A673 (cell line): Measurements from ENCODE around the gene TULP3. TPM values are rescaled to one million over a fixed set of nuclear protein-coding genes. Genes with fewer than 3 reads are reported as not detected.

Experiments
- BruUV-seq: library from RNA; stranded (reverse); fragments of 400-500 nt; replicated peaks from 2 replicates; lab custom pipeline; 2021; lab: Mats Ljungman, UMichigan
- CTCF ChIA-PET: fragments of 300-600 bp; sonication (Branson Sonifier 250); formaldehyde crosslinking; loops from one replicate; lab custom pipeline; 2022; ENCODE audit warnings: antibody characterized with exemption; lab: Charles Lee
- POLR2A ChIA-PET: fragments of 300-600 bp; sonication (Branson Sonifier 250); formaldehyde crosslinking; loops from one replicate; lab custom pipeline; 2022; ENCODE audit warnings: antibody characterized with exemption; ENCODE audit not compliant: low non-redundant PET; lab: Charles Lee
- DNase-seq: peaks from one replicate; pipeline ENCODE4 v3.0.0-alpha.2; 2015; ENCODE audit warnings: low spot score
- H3K27ac ChIP-seq: fragments of 200-600 bp; sonication (generic); 2 replicates; pipeline ENCODE4 v1.5.1; 2016; ENCODE audit warnings: mixed run types, low read depth, mild to moderate bottlenecking, mixed read lengths, antibody characterized with exemption, low read length; ENCODE audit not compliant: poor library complexity, severe bottlenecking
- H3K27me3 ChIP-seq: fragments of 200-600 bp; sonication (generic); replicated peaks from 2 replicates; pipeline ENCODE4 v1.6.1; 2017; ENCODE audit warnings: mixed run types, low read depth, mild to moderate bottlenecking, mixed read lengths, antibody characterized with exemption, low read length; ENCODE audit not compliant: insufficient read depth, poor library complexity
- H3K36me3 ChIP-seq: fragments of 200-600 bp; sonication (generic); 2 replicates; pipeline ENCODE4 v1.6.1; 2016; ENCODE audit warnings: mixed run types, mild to moderate bottlenecking, mixed read lengths, antibody characterized with exemption, low read length; ENCODE audit not compliant: insufficient read depth, poor library complexity, severe bottlenecking
- H3K4me1 ChIP-seq: fragments of 200-600 bp; sonication (generic); 2 replicates; pipeline ENCODE4 v1.6.1; 2017; ENCODE audit warnings: mixed run types, mild to moderate bottlenecking, mixed read lengths, antibody characterized with exemption, low read length; ENCODE audit not compliant: insufficient read depth, poor library complexity, severe bottlenecking
- H3K4me3 ChIP-seq: fragments of 200-600 bp; sonication (generic); 2 replicates; pipeline ENCODE4 v1.5.1; 2016; ENCODE audit warnings: low read depth, mixed run types, mild to moderate bottlenecking, mixed read lengths, low read length; ENCODE audit not compliant: poor library complexity, severe bottlenecking
- H3K9me3 ChIP-seq: fragments of 200-600 bp; sonication (generic); 2 replicates; pipeline ENCODE4 v1.6.1; 2016; ENCODE audit warnings: mixed run types, low read depth, mild to moderate bottlenecking, mixed read lengths, antibody characterized with exemption, low read length; ENCODE audit not compliant: poor library complexity, severe bottlenecking
- EZH2 ChIP-seq: fragments of 200-600 bp; sonication (generic); IDR thresholded peaks from 2 replicates; pipeline ENCODE4 v1.6.1; 2017; ENCODE audit warnings: borderline replicate concordance, low read depth, mild to moderate bottlenecking, mixed read lengths, antibody characterized with exemption, low read length; ENCODE audit not compliant: poor library complexity, severe bottlenecking
- intact Hi-C: fragments of 100-400 bp; cut with micrococcal nuclease; formaldehyde crosslinking; loops from one replicate; pipeline ENCODE4 v1.10.0; 2022; ENCODE audit not compliant: unreplicated experiment
- total RNA-seq: library from RNA; stranded (reverse); gene quantifications from 2 replicates; pipeline ENCODE4 v1.2.3, GENCODE V29; 2021
- TF ChIP-seq, protein P1 (sequence below): fragments of 300-800, 200-600 bp; sonication (generic); conservative IDR thresholded peaks from 2 replicates; pipeline ENCODE4 v1.5.1; 2017; ENCODE audit warnings: low read depth, mild to moderate bottlenecking, antibody characterized with exemption, low read length, moderate library complexity, mixed read lengths

TULP3 gene
- total RNA-seq, 1 experiment from 2014 or later = 48.1 TPM

DNA sequence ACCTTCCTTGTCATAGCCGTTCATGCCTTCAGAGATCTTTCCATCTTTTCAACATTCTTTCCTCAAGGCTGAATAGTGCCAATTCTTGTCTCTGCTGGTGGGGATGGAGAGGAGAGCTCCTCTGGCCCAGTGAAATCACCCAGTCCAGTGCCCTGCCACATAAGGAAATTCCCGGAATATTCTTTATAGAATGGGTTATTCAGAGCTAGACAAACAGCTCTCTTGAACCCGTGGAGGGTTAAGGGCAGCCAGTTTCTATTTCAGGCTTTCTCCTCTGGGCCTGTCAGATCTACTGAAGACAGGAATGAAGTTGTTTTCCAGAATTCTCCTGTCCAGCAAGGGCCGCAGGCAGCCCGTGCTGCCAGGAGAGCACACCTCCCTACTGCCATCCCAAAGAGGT, 47.7 kb upstream of the TULP3 start:
- Histone ChIP-seq H3K27me3 (no peaks in the 10 kb centered on the region), H3K36me3 (no peaks in the 10 kb centered on the region), H3K9me3 (no peaks in the 10 kb centered on the region), H3K27ac (no peak overlapping the region), H3K4me1 (peaks cover 25% of the 10 kb centered on the region), H3K4me3 (no peak overlapping the region)
- BruUV-seq = no TSS peak
- DNase-seq = no peak
- TF ChIP-seq, protein P1, sequence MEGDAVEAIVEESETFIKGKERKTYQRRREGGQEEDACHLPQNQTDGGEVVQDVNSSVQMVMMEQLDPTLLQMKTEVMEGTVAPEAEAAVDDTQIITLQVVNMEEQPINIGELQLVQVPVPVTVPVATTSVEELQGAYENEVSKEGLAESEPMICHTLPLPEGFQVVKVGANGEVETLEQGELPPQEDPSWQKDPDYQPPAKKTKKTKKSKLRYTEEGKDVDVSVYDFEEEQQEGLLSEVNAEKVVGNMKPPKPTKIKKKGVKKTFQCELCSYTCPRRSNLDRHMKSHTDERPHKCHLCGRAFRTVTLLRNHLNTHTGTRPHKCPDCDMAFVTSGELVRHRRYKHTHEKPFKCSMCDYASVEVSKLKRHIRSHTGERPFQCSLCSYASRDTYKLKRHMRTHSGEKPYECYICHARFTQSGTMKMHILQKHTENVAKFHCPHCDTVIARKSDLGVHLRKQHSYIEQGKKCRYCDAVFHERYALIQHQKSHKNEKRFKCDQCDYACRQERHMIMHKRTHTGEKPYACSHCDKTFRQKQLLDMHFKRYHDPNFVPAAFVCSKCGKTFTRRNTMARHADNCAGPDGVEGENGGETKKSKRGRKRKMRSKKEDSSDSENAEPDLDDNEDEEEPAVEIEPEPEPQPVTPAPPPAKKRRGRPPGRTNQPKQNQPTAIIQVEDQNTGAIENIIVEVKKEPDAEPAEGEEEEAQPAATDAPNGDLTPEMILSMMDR = no peak
- no peak for TF ChIP-seq EZH2
- CTCF ChIA-PET = interaction anchor here (0.7 to 1.0 kb wide), 3 partner anchors 11 to 391 kb away, joined by 3 read pairs; no protein-coding TSS in a partner anchor
- intact Hi-C loops = no loop called here
- POLR2A ChIA-PET = no interaction called here

DNA sequence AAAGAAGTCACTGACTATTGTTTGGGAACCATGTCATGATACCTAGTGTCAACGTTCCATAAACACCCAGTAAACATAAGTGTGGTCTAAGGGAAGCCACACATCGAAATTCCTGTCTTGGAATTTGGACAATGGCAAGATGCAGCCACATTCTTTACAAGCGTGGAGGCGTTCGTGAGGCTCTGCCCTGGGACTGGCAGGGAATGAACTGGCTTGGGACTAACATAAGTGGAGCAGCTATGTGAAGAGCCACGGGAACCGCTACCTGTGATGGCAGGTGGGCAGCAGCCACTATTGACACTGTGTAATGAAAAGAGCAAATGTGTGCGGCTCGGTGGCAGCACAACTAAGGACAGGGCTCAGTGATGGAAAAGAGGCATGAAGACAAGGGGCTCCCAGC, 45.9 kb upstream of the TULP3 start:
- Histone ChIP-seq H3K36me3 (no peaks in the 10 kb centered on the region), H3K27me3 (no peaks in the 10 kb centered on the region), H3K27ac (no peak overlapping the region), H3K9me3 (no peaks in the 10 kb centered on the region), H3K4me1 (peaks cover 25% of the 10 kb centered on the region), H3K4me3 (no peak overlapping the region)
- DNase-seq = no peak
- intact Hi-C loops = no loop called here
- CTCF ChIA-PET = interaction anchor here (1.9 to 2.0 kb wide), 2 partner anchors 9 to 189 kb away, joined by 7 to 10 read pairs; no protein-coding TSS in a partner anchor
- no peak for TF ChIP-seq EZH2
- TF ChIP-seq, protein P1 = no peak
- POLR2A ChIA-PET = no interaction called here
- BruUV-seq = no TSS peak

DNA sequence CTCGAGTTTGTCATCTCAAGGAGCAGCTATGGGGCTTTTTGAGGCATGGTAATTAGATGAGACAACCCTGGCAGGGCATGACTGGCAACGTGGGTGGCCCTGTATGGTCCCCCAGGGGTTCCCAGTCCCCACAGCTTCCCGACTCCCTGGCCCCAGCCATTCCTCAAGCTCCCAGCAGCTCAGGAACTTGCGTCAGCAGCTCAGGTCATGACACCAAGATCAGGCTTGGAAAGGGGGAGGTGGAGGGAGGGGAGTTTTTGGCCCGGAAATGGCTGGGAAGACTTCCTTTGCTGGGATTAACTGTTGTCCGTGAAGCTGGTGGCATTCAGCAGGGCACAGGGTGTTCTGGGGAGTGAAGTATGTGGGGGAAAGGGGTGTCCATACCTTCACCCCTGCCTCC, 45.4 kb upstream of the TULP3 start:
- CTCF ChIA-PET = interaction anchor here (0.6 to 2.0 kb wide), 6 partner anchors 8 to 515 kb away, joined by 3 to 10 read pairs (median 4); no protein-coding TSS in a partner anchor
- Histone ChIP-seq H3K36me3 (no peaks in the 10 kb centered on the region), H3K27ac (peak overlapping the region; percentile 40), H3K9me3 (no peaks in the 10 kb centered on the region), H3K4me1 (peaks cover 25% of the 10 kb centered on the region), H3K27me3 (no peaks in the 10 kb centered on the region), H3K4me3 (no peak overlapping the region)
- POLR2A ChIA-PET = no interaction called here
- peak; percentile 81 for DNase-seq
- no TSS peak for BruUV-seq
- TF ChIP-seq, protein P1 = no peak
- no peak for TF ChIP-seq EZH2
- intact Hi-C loops = no loop called here
